Panc1 (cell line): Measurements from ENCODE around the gene TTC21B. TPM values are rescaled to one million over a fixed set of nuclear protein-coding genes. Genes with fewer than 3 reads are reported as not detected.

ENCODE experiments used
- ATAC-seq: fragments of 200-7000 bp; cut with Tn5 transposase; 2 replicates; pipeline ENCODE4 v1.9.1; 2020; ENCODE audit warnings: mild to moderate bottlenecking, moderate library complexity
- BruUV-seq: library from RNA; stranded (reverse); fragments of 400-500 nt; replicated peaks from 2 replicates; lab custom pipeline; 2021; lab: Mats Ljungman, UMichigan
- CTCF ChIA-PET: fragments of 300-600 bp; sonication (Branson Sonifier 250); formaldehyde crosslinking; loops from one replicate; lab custom pipeline; 2022; ENCODE audit warnings: antibody characterized with exemption; lab: Charles Lee
- POLR2A ChIA-PET: fragments of 300-600 bp; sonication (Branson Sonifier 250); formaldehyde crosslinking; loops from one replicate; lab custom pipeline; 2022; ENCODE audit warnings: antibody characterized with exemption; lab: Charles Lee
- DNase-seq: peaks from one replicate; pipeline ENCODE4 v3.0.0-alpha.2; 2010; ENCODE audit warnings: low read depth, low spot score
- H3K27ac ChIP-seq: 2 replicates; pipeline ENCODE4 v1.5.1; 2011; ENCODE audit warnings: mild to moderate bottlenecking, low read length, inconsistent platforms
- H3K27me3 ChIP-seq: fragments of 200-500 bp; sonication (Bioruptor generic); 2 replicates; pipeline ENCODE4 v1.6.0; 2014; ENCODE audit warnings: low read length, inconsistent platforms; ENCODE audit not compliant: control insufficient read depth, insufficient read depth
- H3K36me3 ChIP-seq: fragments of 200-500 bp; sonication (Bioruptor generic); 2 replicates; pipeline ENCODE4 v1.5.1; 2014; ENCODE audit warnings: inconsistent platforms, mild to moderate bottlenecking, low read length, moderate library complexity; ENCODE audit not compliant: control insufficient read depth, insufficient read depth
- H3K4me1 ChIP-seq: 2 replicates; pipeline ENCODE4 v1.5.1; 2011; ENCODE audit warnings: inconsistent platforms, mild to moderate bottlenecking, low read length, moderate library complexity; ENCODE audit not compliant: control insufficient read depth, insufficient read depth
- H3K4me3 ChIP-seq, 2 experiments: 2 replicates each; pipeline ENCODE4 v1.5.1; 2011 to 2012; ENCODE audit warnings: low read depth in 2 of 2, low read length in 2 of 2, mild to moderate bottlenecking in 2 of 2, inconsistent platforms in 1 of 2, moderate library complexity in 1 of 2
- H3K9me3 ChIP-seq: fragments of 200-500 bp; sonication (Bioruptor generic); 2 replicates; pipeline ENCODE4 v1.5.1; 2014; ENCODE audit warnings: low read depth, mild to moderate bottlenecking, inconsistent platforms, low read length, moderate library complexity; ENCODE audit not compliant: control insufficient read depth, insufficient read depth
- CTCF ChIP-seq: fragments of 450-650 bp; IDR thresholded peaks from 2 replicates; pipeline ENCODE4 v1.5.1; 2017; ENCODE audit warnings: mild to moderate bottlenecking
- POLR2AphosphoS5 ChIP-seq: IDR thresholded peaks from 2 replicates; pipeline ENCODE4 v1.6.1; 2012; ENCODE audit warnings: mild to moderate bottlenecking, low read depth, low read length, moderate library complexity
- REST ChIP-seq, 2 experiments: IDR thresholded peaks; 2 replicates each; pipeline ENCODE4 v1.6.1; 2011 to 2012; ENCODE audit warnings: low read depth in 2 of 2, control low read depth in 1 of 2, low read length in 1 of 2, mild to moderate bottlenecking in 1 of 2, moderate library complexity in 1 of 2; ENCODE audit not compliant: insufficient read depth in 1 of 2
- SIN3A ChIP-seq: IDR thresholded peaks from 2 replicates; pipeline ENCODE4 v1.6.1; 2012; ENCODE audit warnings: low read depth, mild to moderate bottlenecking, low read length, moderate library complexity, borderline replicate concordance; ENCODE audit not compliant: insufficient read depth
- TCF7L2 ChIP-seq: IDR thresholded peaks from 2 replicates; pipeline ENCODE4 v1.6.1; 2011; ENCODE audit warnings: mild to moderate bottlenecking, low read depth, low read length, inconsistent platforms
- in situ Hi-C: cut with HindIII; loops from 2 replicates; pipeline ENCODE4 v1.10.0; 2016; ENCODE audit warnings: low sequenced_read_pairs, low pct_unique_long_range_greater_than_20kb
- intact Hi-C: fragments of 100-400 bp; cut with micrococcal nuclease; formaldehyde crosslinking; loops from one replicate; pipeline ENCODE4 v1.10.0; 2022; ENCODE audit not compliant: unreplicated experiment
- total RNA-seq: library from RNA; stranded (reverse); gene quantifications from one replicate; pipeline ENCODE4 v1.2.1, GENCODE V29; 2021; ENCODE audit not compliant: unreplicated experiment

TTC21B gene
- total RNA-seq, 1 experiment from 2014 or later = 12.4 TPM

- Histone ChIP-seq H3K9me3 (no peaks in the 10 kb centered on the region), H3K36me3 (no peaks in the 10 kb centered on the region; the same call in 1 of the 2 replicates), H3K27ac (no peak overlapping the region), H3K4me3 (no peak overlapping the region), H3K4me1 (no peaks in the 10 kb centered on the region), H3K27me3 (no peaks in the 10 kb centered on the region)
- no TSS peak for BruUV-seq
- intact Hi-C loops = loop anchor here (10.0 kb wide), 1 partner anchor 637 kb away; the partner anchor contains the start of gene SCN2A
- DNase-seq (no peak), ATAC-seq (no peak)
- TF ChIP-seq SIN3A (no peak), REST (IDR thresholded peaks at IDR 0.05; ENCODE audit: insufficient read depth in 1 of 2, low read depth in 2 of 2, low read length in 1 of 2) (no peak), POLR2AphosphoS5 (no peak), TCF7L2 (no peak), CTCF (no peak)
- in situ Hi-C loops = no loop called here
- CTCF ChIA-PET = no interaction called here
- POLR2A ChIA-PET = no interaction called here
Measured at GRCh38 chr2:165872101-165872791, 81.3 kb downstream of the TTC21B start.

GRCh38 chr2:165871025-165871424, 82.6 kb downstream of the TTC21B start:
- Histone ChIP-seq H3K4me3 (no peak overlapping the region), H3K4me1 (no peaks in the 10 kb centered on the region), H3K27me3 (no peaks in the 10 kb centered on the region), H3K36me3 (no peaks in the 10 kb centered on the region), H3K27ac (no peak overlapping the region), H3K9me3 (no peaks in the 10 kb centered on the region)
- no TSS peak for BruUV-seq
- POLR2A ChIA-PET = no interaction called here
- in situ Hi-C loops (no loop called here), intact Hi-C loops (loop anchor here (10.0 kb wide), 1 partner anchor 636 kb away; the partner anchor contains the start of gene SCN2A)
- DNase-seq (no peak), ATAC-seq (no peak)
- CTCF ChIA-PET = no interaction called here
- no peak for TF ChIP-seq SIN3A
- no peak for TF ChIP-seq REST (IDR thresholded peaks at IDR 0.05; ENCODE audit: insufficient read depth in 1 of 2, low read depth in 2 of 2, low read length in 1 of 2)
- no peak for TF ChIP-seq POLR2AphosphoS5
- TF ChIP-seq CTCF = no peak
- no peak for TF ChIP-seq TCF7L2
